OCI-LY1 (cell line): ENCODE results near the gene PLEKHM3.

ENCODE experiments used
- H2AFZ ChIP-seq: fragments of 200-600 bp; sonication (generic), shearing (Covaris generic); 2 replicates; pipeline ENCODE4 v1.6.0; 2014; ENCODE audit warnings: antibody characterized with exemption, mild to moderate bottlenecking, low read length
- H3F3A ChIP-seq: fragments of 200-600 bp; sonication (generic), shearing (Covaris generic); 2 replicates; pipeline ENCODE4 v1.6.0; 2014; ENCODE audit warnings: mild to moderate bottlenecking, antibody characterized with exemption, low read length, moderate library complexity; ENCODE audit not compliant: insufficient read depth
- H3K27ac ChIP-seq: fragments of 200-600 bp; sonication (generic); 2 replicates; pipeline ENCODE4 v1.5.1; 2014; ENCODE audit warnings: low read length, mixed run types, mild to moderate bottlenecking, low read depth; ENCODE audit not compliant: poor library complexity, severe bottlenecking
- H3K27me3 ChIP-seq: fragments of 200-600 bp; sonication (generic); 2 replicates; pipeline ENCODE4 v1.6.0; 2014; ENCODE audit warnings: antibody characterized with exemption, mild to moderate bottlenecking, low read length, moderate library complexity; ENCODE audit not compliant: insufficient read depth
- H3K36me3 ChIP-seq: fragments of 200-600 bp; sonication (generic); 2 replicates; pipeline ENCODE4 v1.6.1; 2014; ENCODE audit warnings: mild to moderate bottlenecking, antibody characterized with exemption, low read length, moderate library complexity, mixed read lengths; ENCODE audit not compliant: insufficient read depth
- H3K4me1 ChIP-seq: fragments of 200-600 bp; sonication (generic); 2 replicates; pipeline ENCODE4 v1.5.1; 2014; ENCODE audit warnings: mild to moderate bottlenecking, low read length, moderate library complexity; ENCODE audit not compliant: insufficient read depth, severe bottlenecking
- H3K4me2 ChIP-seq: fragments of 200-600 bp; sonication (generic), shearing (Covaris generic); 2 replicates; pipeline ENCODE4 v1.6.1; 2014; ENCODE audit warnings: low read length
- H3K4me3 ChIP-seq: fragments of 200-600 bp; sonication (generic); 2 replicates; pipeline ENCODE4 v1.5.1; 2014; ENCODE audit warnings: low read length, low read depth, mild to moderate bottlenecking, mixed read lengths; ENCODE audit not compliant: poor library complexity, severe bottlenecking
- H3K79me2 ChIP-seq: fragments of 200-600 bp; shearing (Covaris generic); 2 replicates; pipeline ENCODE4 v1.6.1; 2016; ENCODE audit warnings: mixed run types, low read length, mixed read lengths; ENCODE audit not compliant: insufficient read depth
- H3K9ac ChIP-seq: fragments of 200-600 bp; sonication (generic), shearing (Covaris generic); 2 replicates; pipeline ENCODE4 v1.6.1; 2014; ENCODE audit warnings: mild to moderate bottlenecking, low read length, mixed read lengths
- H3K9me2 ChIP-seq: fragments of 200-600 bp; sonication (generic), shearing (Covaris generic); 2 replicates; pipeline ENCODE4 v1.6.1; 2014; ENCODE audit warnings: low read depth, mild to moderate bottlenecking, low read length, mixed read lengths
- H3K9me3 ChIP-seq: fragments of 200-600 bp; shearing (Covaris generic); 2 replicates; pipeline ENCODE4 v1.6.1; 2014; ENCODE audit warnings: low read length, mixed read lengths
- H4K20me1 ChIP-seq: fragments of 200-600 bp; sonication (generic), shearing (Covaris generic); 2 replicates; pipeline ENCODE4 v1.6.0; 2016; ENCODE audit warnings: mild to moderate bottlenecking, low read length; ENCODE audit not compliant: insufficient read depth
- CTCF ChIP-seq: fragments of 200-600 bp; sonication (generic), shearing (Covaris generic); IDR thresholded peaks from 2 replicates; pipeline ENCODE4 v1.5.1; 2017; ENCODE audit warnings: mild to moderate bottlenecking, antibody characterized with exemption, low read length, moderate library complexity, mixed read lengths
- EZH2 ChIP-seq: fragments of 200-600 bp; sonication (generic), shearing (Covaris generic); IDR thresholded peaks from 2 replicates; pipeline ENCODE4 v1.8.0; 2017; ENCODE audit warnings: borderline replicate concordance, mixed run types, mild to moderate bottlenecking, antibody characterized with exemption, low read length, moderate library complexity, mixed read lengths

The PLEKHM3 gene

DNA sequence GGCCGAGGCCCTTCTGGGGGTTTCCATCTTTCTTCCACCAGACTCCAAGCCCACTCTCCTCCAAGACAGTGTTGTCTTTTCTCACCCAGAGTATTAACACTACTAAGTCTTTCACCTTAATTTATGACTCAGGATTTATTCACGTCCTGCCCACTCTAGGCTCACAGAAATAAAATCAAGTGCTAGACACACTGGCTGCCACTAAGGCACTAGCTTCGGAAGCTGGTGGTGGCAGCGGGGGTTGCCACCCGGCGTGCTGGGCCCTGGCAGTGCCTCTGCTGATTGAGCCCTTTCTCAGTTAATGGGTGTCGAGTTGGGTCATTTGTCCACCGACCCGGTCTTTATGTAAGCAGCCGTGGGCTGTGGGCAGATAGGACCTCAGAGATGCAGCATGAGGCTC lies 162.0 kb downstream of the PLEKHM3 start:
- no peaks in the 10 kb centered on the region for H4K20me1 ChIP-seq
- H3F3A ChIP-seq = no peaks in the 10 kb centered on the region
- TF ChIP-seq EZH2 (no peak), CTCF (no peak)
- H3K27ac ChIP-seq = no peak overlapping the region
- no peaks in the 10 kb centered on the region for H3K9me2 ChIP-seq
- no peaks in the 10 kb centered on the region for H3K4me1 ChIP-seq
- no peaks in the 10 kb centered on the region for H3K79me2 ChIP-seq
- H3K4me3 ChIP-seq = no peak overlapping the region
- no peak overlapping the region for H3K4me2 ChIP-seq
- H3K36me3 ChIP-seq = no peaks in the 10 kb centered on the region
- no peak overlapping the region for H3K9ac ChIP-seq
- H3K27me3 ChIP-seq = no peaks in the 10 kb centered on the region
- H3K9me3 ChIP-seq = no peaks in the 10 kb centered on the region
- no peak overlapping the region for H2AFZ ChIP-seq

DNA sequence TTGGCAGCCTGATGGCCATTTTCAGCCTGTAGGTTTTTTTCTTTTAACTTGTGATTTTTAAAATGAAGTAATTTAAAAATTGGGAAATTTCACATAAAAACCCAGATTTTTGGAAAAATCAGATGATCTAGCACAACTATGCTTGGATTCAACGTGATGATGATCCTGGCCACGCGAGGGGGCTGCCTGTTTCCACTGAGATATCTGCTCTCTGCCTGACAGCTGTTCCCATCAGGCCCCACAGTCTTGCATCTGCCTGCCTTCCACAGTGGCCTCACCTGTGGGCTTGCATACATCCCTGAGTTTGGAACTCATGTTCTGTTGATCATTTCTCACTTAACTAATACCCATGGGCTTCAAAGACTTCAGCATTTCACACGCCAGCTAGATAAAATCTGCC lies 163.5 kb downstream of the PLEKHM3 start:
- no peaks in the 10 kb centered on the region for H4K20me1 ChIP-seq
- H3K27ac ChIP-seq = no peak overlapping the region
- no peaks in the 10 kb centered on the region for H3K79me2 ChIP-seq
- H3K27me3 ChIP-seq = no peaks in the 10 kb centered on the region
- no peaks in the 10 kb centered on the region for H3F3A ChIP-seq
- H3K4me3 ChIP-seq = no peak overlapping the region
- H3K9me2 ChIP-seq = no peaks in the 10 kb centered on the region
- no peak overlapping the region for H3K4me2 ChIP-seq
- H3K9me3 ChIP-seq = no peaks in the 10 kb centered on the region
- H3K36me3 ChIP-seq = no peaks in the 10 kb centered on the region
- no peak overlapping the region for H3K9ac ChIP-seq
- no peaks in the 10 kb centered on the region for H3K4me1 ChIP-seq
- TF ChIP-seq CTCF = no peak
- TF ChIP-seq EZH2 = no peak
- H2AFZ ChIP-seq = no peak overlapping the region

DNA sequence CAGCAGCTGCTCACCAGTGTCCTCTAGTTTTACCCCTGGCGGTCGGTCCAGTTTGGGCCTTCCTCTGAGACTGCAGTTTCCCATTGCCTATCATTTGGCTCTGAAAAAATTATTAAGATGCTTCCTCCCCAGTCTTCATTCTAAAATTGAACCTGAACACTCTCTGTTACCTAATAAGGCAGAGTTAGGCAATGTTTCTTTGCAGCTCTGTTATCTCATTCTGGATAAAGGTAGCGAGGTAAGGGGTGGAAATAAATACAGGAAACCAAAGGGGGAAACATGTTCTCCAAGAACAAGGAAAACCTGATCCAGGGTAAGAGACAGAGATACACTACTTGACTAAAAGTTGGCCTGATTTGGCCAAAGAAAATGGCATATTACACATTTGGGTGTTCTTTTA lies 164.6 kb downstream of the PLEKHM3 start:
- Histone ChIP-seq H3K79me2 (no peaks in the 10 kb centered on the region), H3K4me1 (no peaks in the 10 kb centered on the region), H4K20me1 (no peaks in the 10 kb centered on the region), H3K4me3 (no peak overlapping the region), H3K27me3 (no peaks in the 10 kb centered on the region), H3K9me2 (no peaks in the 10 kb centered on the region), H2AFZ (no peak overlapping the region), H3F3A (no peaks in the 10 kb centered on the region), H3K9me3 (no peaks in the 10 kb centered on the region), H3K9ac (no peak overlapping the region), H3K36me3 (no peaks in the 10 kb centered on the region), H3K27ac (no peak overlapping the region), H3K4me2 (no peak overlapping the region)
- TF ChIP-seq EZH2 (no peak), CTCF (no peak)
